Left ventricle myocardium superior (tissue), 1 donor: ENCODE data around the gene TSPAN5. TPM values are rescaled to one million over a fixed set of nuclear protein-coding genes. Genes with fewer than 3 reads are reported as not detected.
A peak's percentile ranks its signal among the peaks of the same experiment; 100 is the strongest.

Experiments used
- ATAC-seq: fragments of 200-7000 bp; cut with Tn5 transposase; one replicate; pipeline ENCODE4 v1.9.1; 2020; ENCODE audit warnings: mild to moderate bottlenecking, moderate library complexity
- DNase-seq: peaks from one replicate; pipeline ENCODE4 v3.0.0-alpha.2; 2020
- intact Hi-C: fragments of 100-400 bp; cut with micrococcal nuclease; formaldehyde crosslinking; loops from one replicate; pipeline ENCODE4 v1.11.0; 2022
- total RNA-seq: library from RNA; stranded (reverse); fragmentation: NEBNext Ultra II Directional; extraction: Animal tissue kit (Norgen Biotek cat#: 25700); gene quantifications from one replicate; pipeline ENCODE4 v1.2.1, GENCODE V29; 2021
- donor health status: DM: no; HTN: yes; CAD: no; lungs with severe emphysema.

The TSPAN5 gene
- total RNA-seq, 1 donor from 2014 or later = 3.7 TPM

- intact Hi-C loops = no loop called here
- ATAC-seq = no peak
- DNase-seq = no peak
Observed at GRCh38 chr4:98512918-98513317, 145.5 kb downstream of the TSPAN5 start.

GRCh38 chr4:98510757-98511517 lies 147.5 kb downstream of the TSPAN5 start:
- ATAC-seq = no peak
- intact Hi-C loops = no loop called here
- DNase-seq = no peak

- ATAC-seq (no peak), DNase-seq (no peak)
- intact Hi-C loops = no loop called here
Observed at GRCh38 chr4:98510340-98510739, 148.1 kb downstream of the TSPAN5 start.

GRCh38 chr4:98509721-98510120 lies 148.7 kb downstream of the TSPAN5 start:
- ATAC-seq = no peak
- intact Hi-C loops = no loop called here
- DNase-seq = no peak

- ATAC-seq = no peak
- no peak for DNase-seq
- intact Hi-C loops = no loop called here
Observed at GRCh38 chr4:98508829-98509598, 149.4 kb downstream of the TSPAN5 start.

GRCh38 chr4:98508248-98508647 lies 150.2 kb downstream of the TSPAN5 start:
- intact Hi-C loops = no loop called here
- ATAC-seq (no peak), DNase-seq (no peak)

- DNase-seq (no peak), ATAC-seq (no peak)
- intact Hi-C loops = no loop called here
Observed at GRCh38 chr4:98507299-98507698, 151.1 kb downstream of the TSPAN5 start.

- peak; percentile 33 for ATAC-seq
- intact Hi-C loops = no loop called here
- no peak for DNase-seq
Observed at GRCh38 chr4:98506462-98507132, 151.8 kb downstream of the TSPAN5 start.

- no peak for DNase-seq
- ATAC-seq = no peak
- intact Hi-C loops = no loop called here
Observed at GRCh38 chr4:98505992-98506391, 152.4 kb downstream of the TSPAN5 start.

- ATAC-seq (no peak), DNase-seq (no peak)
- intact Hi-C loops = no loop called here
Observed at GRCh38 chr4:98504091-98504490, 154.3 kb downstream of the TSPAN5 start.

GRCh38 chr4:98503676-98504075 lies 154.7 kb downstream of the TSPAN5 start:
- intact Hi-C loops = no loop called here
- DNase-seq = no peak
- no peak for ATAC-seq

GRCh38 chr4:98502624-98503023 lies 155.8 kb downstream of the TSPAN5 start:
- ATAC-seq = no peak
- DNase-seq = no peak
- intact Hi-C loops = no loop called here

- ATAC-seq = no peak
- intact Hi-C loops = no loop called here
- DNase-seq = no peak
Observed at GRCh38 chr4:98502031-98502430, 156.4 kb downstream of the TSPAN5 start.

GRCh38 chr4:98501383-98501782 lies 157.0 kb downstream of the TSPAN5 start:
- DNase-seq (no peak), ATAC-seq (no peak)
- intact Hi-C loops = no loop called here

- no peak for DNase-seq
- intact Hi-C loops = no loop called here
Observed at GRCh38 chr4:98498774-98499173, 159.6 kb downstream of the TSPAN5 start.

GRCh38 chr4:98496152-98496845 lies 162.1 kb downstream of the TSPAN5 start:
- DNase-seq (no peak), ATAC-seq (no peak)
- intact Hi-C loops = no loop called here

More at GRCh38 chr4:98498774-98499173, 159.6 kb downstream of the TSPAN5 start:
- no peak for ATAC-seq

- DNase-seq = no peak
- intact Hi-C loops = no loop called here
- ATAC-seq = no peak
Observed at GRCh38 chr4:98493296-98493695, 165.1 kb downstream of the TSPAN5 start.

GRCh38 chr4:98491899-98492559 lies 166.4 kb downstream of the TSPAN5 start:
- ATAC-seq = no peak
- DNase-seq = no peak
- intact Hi-C loops = no loop called here

- intact Hi-C loops = no loop called here
- DNase-seq (no peak), ATAC-seq (no peak)
Observed at GRCh38 chr4:98490251-98490650, 168.2 kb downstream of the TSPAN5 start.
